ENCODE results near the gene KCNJ3.

KCNJ3 gene

GRCh38 chr2:154771664-154772284 lies 73.3 kb downstream of the KCNJ3 start:
- Histone ChIP-seq H3K9me3 (ENCODE audit: control insufficient read depth, insufficient read depth, low read length) (no peaks in the 10 kb centered on the region), H3K9ac (ENCODE audit: low read depth, low read length) (no peak overlapping the region)

GRCh38 chr2:154776825-154777224 lies 78.3 kb downstream of the KCNJ3 start:
- H3K9ac ChIP-seq (ENCODE audit: low read depth, low read length), result no peak overlapping the region
- no peaks in the 10 kb centered on the region for H3K4me1 ChIP-seq (ENCODE audit: control insufficient read depth, insufficient read depth, low read length)
- H3K9me3 ChIP-seq (ENCODE audit: control insufficient read depth, insufficient read depth, low read length), result no peaks in the 10 kb centered on the region
- H3K27ac ChIP-seq (ENCODE audit: low read depth, low read length), result no peak overlapping the region
- H3K36me3 ChIP-seq (ENCODE audit: control insufficient read depth, insufficient read depth, low read length), result no peaks in the 10 kb centered on the region
- no peak overlapping the region for H3K4me3 ChIP-seq (ENCODE audit: low read depth, low read length)
- no peaks in the 10 kb centered on the region for H3K27me3 ChIP-seq (ENCODE audit: control insufficient read depth, insufficient read depth, low read length)

More at GRCh38 chr2:154771664-154772284, 73.3 kb downstream of the KCNJ3 start:
- Histone ChIP-seq H3K27ac (ENCODE audit: low read depth, low read length) (no peak overlapping the region), H3K36me3 (ENCODE audit: control insufficient read depth, insufficient read depth, low read length) (no peaks in the 10 kb centered on the region), H3K27me3 (ENCODE audit: control insufficient read depth, insufficient read depth, low read length) (no peaks in the 10 kb centered on the region), H3K4me1 (ENCODE audit: control insufficient read depth, insufficient read depth, low read length) (no peaks in the 10 kb centered on the region), H3K4me3 (ENCODE audit: low read depth, low read length) (no peak overlapping the region)

- Histone ChIP-seq H3K36me3 (ENCODE audit: control insufficient read depth, insufficient read depth, low read length) (no peaks in the 10 kb centered on the region), H3K4me3 (ENCODE audit: low read depth, low read length) (no peak overlapping the region), H3K27me3 (ENCODE audit: control insufficient read depth, insufficient read depth, low read length) (no peaks in the 10 kb centered on the region), H3K4me1 (ENCODE audit: control insufficient read depth, insufficient read depth, low read length) (peaks cover 9% of the 10 kb centered on the region), H3K9ac (ENCODE audit: low read depth, low read length) (no peak overlapping the region), H3K27ac (ENCODE audit: low read depth, low read length) (no peak overlapping the region), H3K9me3 (ENCODE audit: control insufficient read depth, insufficient read depth, low read length) (no peaks in the 10 kb centered on the region)
Observed at GRCh38 chr2:154794406-154794805, 95.9 kb downstream of the KCNJ3 start.

- no peak overlapping the region for H3K9ac ChIP-seq (ENCODE audit: low read depth, low read length)
- no peak overlapping the region for H3K4me3 ChIP-seq (ENCODE audit: low read depth, low read length)
- H3K27ac ChIP-seq (ENCODE audit: low read depth, low read length), result no peak overlapping the region
- no peaks in the 10 kb centered on the region for H3K27me3 ChIP-seq (ENCODE audit: control insufficient read depth, insufficient read depth, low read length)
- no peaks in the 10 kb centered on the region for H3K9me3 ChIP-seq (ENCODE audit: control insufficient read depth, insufficient read depth, low read length)
- no peaks in the 10 kb centered on the region for H3K36me3 ChIP-seq (ENCODE audit: control insufficient read depth, insufficient read depth, low read length)
- H3K4me1 ChIP-seq (ENCODE audit: control insufficient read depth, insufficient read depth, low read length), result peaks cover 9% of the 10 kb centered on the region
Observed at GRCh38 chr2:154795651-154796050, 97.2 kb downstream of the KCNJ3 start.

GRCh38 chr2:154804451-154804850 lies 106.0 kb downstream of the KCNJ3 start:
- no peaks in the 10 kb centered on the region for H3K9me3 ChIP-seq (ENCODE audit: control insufficient read depth, insufficient read depth, low read length)
- no peak overlapping the region for H3K9ac ChIP-seq (ENCODE audit: low read depth, low read length)
- H3K27me3 ChIP-seq (ENCODE audit: control insufficient read depth, insufficient read depth, low read length), result no peaks in the 10 kb centered on the region
- H3K36me3 ChIP-seq (ENCODE audit: control insufficient read depth, insufficient read depth, low read length), result no peaks in the 10 kb centered on the region
- H3K4me3 ChIP-seq (ENCODE audit: low read depth, low read length), result no peak overlapping the region
- H3K27ac ChIP-seq (ENCODE audit: low read depth, low read length), result no peak overlapping the region
- no peaks in the 10 kb centered on the region for H3K4me1 ChIP-seq (ENCODE audit: control insufficient read depth, insufficient read depth, low read length)

- Histone ChIP-seq H3K9me3 (ENCODE audit: control insufficient read depth, insufficient read depth, low read length) (no peaks in the 10 kb centered on the region), H3K4me1 (ENCODE audit: control insufficient read depth, insufficient read depth, low read length) (no peaks in the 10 kb centered on the region; the same call in 1 of the 2 replicates), H3K27me3 (ENCODE audit: control insufficient read depth, insufficient read depth, low read length) (no peaks in the 10 kb centered on the region)
Observed at GRCh38 chr2:154813636-154814035, 115.1 kb downstream of the KCNJ3 start.

GRCh38 chr2:154814856-154815255 lies 116.4 kb downstream of the KCNJ3 start:
- no peak overlapping the region for H3K9ac ChIP-seq (ENCODE audit: low read depth, low read length)
- H3K27ac ChIP-seq (ENCODE audit: low read depth, low read length), result no peak overlapping the region
- H3K27me3 ChIP-seq (ENCODE audit: control insufficient read depth, insufficient read depth, low read length), result no peaks in the 10 kb centered on the region
- no peaks in the 10 kb centered on the region for H3K9me3 ChIP-seq (ENCODE audit: control insufficient read depth, insufficient read depth, low read length)
- H3K36me3 ChIP-seq (ENCODE audit: control insufficient read depth, insufficient read depth, low read length), result no peaks in the 10 kb centered on the region
- no peak overlapping the region for H3K4me3 ChIP-seq (ENCODE audit: low read depth, low read length)
- no peaks in the 10 kb centered on the region; the same call in 1 of the 2 replicates for H3K4me1 ChIP-seq (ENCODE audit: control insufficient read depth, insufficient read depth, low read length)

More at GRCh38 chr2:154813636-154814035, 115.1 kb downstream of the KCNJ3 start:
- Histone ChIP-seq H3K36me3 (ENCODE audit: control insufficient read depth, insufficient read depth, low read length) (no peaks in the 10 kb centered on the region), H3K9ac (ENCODE audit: low read depth, low read length) (no peak overlapping the region), H3K4me3 (ENCODE audit: low read depth, low read length) (no peak overlapping the region), H3K27ac (ENCODE audit: low read depth, low read length) (no peak overlapping the region)

GRCh38 chr2:154825358-154825757 lies 126.9 kb downstream of the KCNJ3 start:
- no peaks in the 10 kb centered on the region for H3K9me3 ChIP-seq (ENCODE audit: control insufficient read depth, insufficient read depth, low read length)
- H3K4me3 ChIP-seq (ENCODE audit: low read depth, low read length), result no peak overlapping the region
- H3K9ac ChIP-seq (ENCODE audit: low read depth, low read length), result no peak overlapping the region
- no peaks in the 10 kb centered on the region for H3K4me1 ChIP-seq (ENCODE audit: control insufficient read depth, insufficient read depth, low read length)
- no peaks in the 10 kb centered on the region for H3K36me3 ChIP-seq (ENCODE audit: control insufficient read depth, insufficient read depth, low read length)
- no peaks in the 10 kb centered on the region for H3K27me3 ChIP-seq (ENCODE audit: control insufficient read depth, insufficient read depth, low read length)
- H3K27ac ChIP-seq (ENCODE audit: low read depth, low read length), result no peak overlapping the region

- no peaks in the 10 kb centered on the region for H3K9me3 ChIP-seq (ENCODE audit: control insufficient read depth, insufficient read depth, low read length)
- no peak overlapping the region for H3K9ac ChIP-seq (ENCODE audit: low read depth, low read length)
- no peaks in the 10 kb centered on the region for H3K27me3 ChIP-seq (ENCODE audit: control insufficient read depth, insufficient read depth, low read length)
- H3K27ac ChIP-seq (ENCODE audit: low read depth, low read length), result no peak overlapping the region
- H3K4me3 ChIP-seq (ENCODE audit: low read depth, low read length), result no peak overlapping the region
- H3K4me1 ChIP-seq (ENCODE audit: control insufficient read depth, insufficient read depth, low read length), result no peaks in the 10 kb centered on the region
- H3K36me3 ChIP-seq (ENCODE audit: control insufficient read depth, insufficient read depth, low read length), result no peaks in the 10 kb centered on the region
Observed at GRCh38 chr2:154826827-154827226, 128.3 kb downstream of the KCNJ3 start.

- H3K27me3 ChIP-seq (ENCODE audit: control insufficient read depth, insufficient read depth, low read length), result no peaks in the 10 kb centered on the region
- H3K4me1 ChIP-seq (ENCODE audit: control insufficient read depth, insufficient read depth, low read length), result no peaks in the 10 kb centered on the region
- no peaks in the 10 kb centered on the region for H3K36me3 ChIP-seq (ENCODE audit: control insufficient read depth, insufficient read depth, low read length)
- H3K4me3 ChIP-seq (ENCODE audit: low read depth, low read length), result no peak overlapping the region
- no peaks in the 10 kb centered on the region for H3K9me3 ChIP-seq (ENCODE audit: control insufficient read depth, insufficient read depth, low read length)
- H3K9ac ChIP-seq (ENCODE audit: low read depth, low read length), result no peak overlapping the region
- no peak overlapping the region for H3K27ac ChIP-seq (ENCODE audit: low read depth, low read length)
Observed at GRCh38 chr2:154827286-154827685, 128.8 kb downstream of the KCNJ3 start.

- Histone ChIP-seq H3K27ac (ENCODE audit: low read depth, low read length) (no peak overlapping the region), H3K4me1 (ENCODE audit: control insufficient read depth, insufficient read depth, low read length) (no peaks in the 10 kb centered on the region), H3K9me3 (ENCODE audit: control insufficient read depth, insufficient read depth, low read length) (no peaks in the 10 kb centered on the region), H3K36me3 (ENCODE audit: control insufficient read depth, insufficient read depth, low read length) (no peaks in the 10 kb centered on the region), H3K4me3 (ENCODE audit: low read depth, low read length) (no peak overlapping the region), H3K9ac (ENCODE audit: low read depth, low read length) (no peak overlapping the region), H3K27me3 (ENCODE audit: control insufficient read depth, insufficient read depth, low read length) (no peaks in the 10 kb centered on the region)
Observed at GRCh38 chr2:154832711-154833110, 134.2 kb downstream of the KCNJ3 start.

Data from HUES48 (cell line).